OCI-LY3 (cell line): ENCODE data around the gene DLK1.

Experiments
- H2AFZ ChIP-seq: fragments of 200-600, 300-600 bp; shearing (Covaris generic); 2 replicates; pipeline ENCODE4 v1.6.0; 2014; ENCODE audit warnings: antibody characterized with exemption, low read depth, low read length
- H3K27ac ChIP-seq: fragments of 200-600, 300-600 bp; sonication (generic); 2 replicates; pipeline ENCODE4 v1.5.1; 2014; ENCODE audit warnings: mild to moderate bottlenecking, low read length, moderate library complexity, mixed read lengths
- H3K27me3 ChIP-seq: fragments of 200-600, 300-600 bp; sonication (generic); 2 replicates; pipeline ENCODE4 v1.6.1; 2014; ENCODE audit warnings: low read depth, low read length, mixed read lengths
- H3K36me3 ChIP-seq: fragments of 200-600, 300-600 bp; sonication (generic); replicated peaks from 2 replicates; pipeline ENCODE3; 2014; ENCODE audit warnings: low read depth, low read length, mixed read lengths
- H3K4me1 ChIP-seq: fragments of 300-600, 200-600 bp; sonication (generic); 2 replicates; pipeline ENCODE4 v1.6.1; 2014; ENCODE audit warnings: low read length, mixed read lengths
- H3K4me2 ChIP-seq: fragments of 200-600, 300-600 bp; sonication (generic); 2 replicates; pipeline ENCODE4 v1.6.1; 2014; ENCODE audit warnings: low read length, mixed read lengths
- H3K4me3 ChIP-seq: fragments of 300-600, 200-600 bp; sonication (generic); 2 replicates; pipeline ENCODE4 v1.5.1; 2014; ENCODE audit warnings: antibody characterized with exemption, mild to moderate bottlenecking, low read length, moderate library complexity
- H3K79me2 ChIP-seq: fragments of 300-600, 200-600 bp; shearing (Covaris generic); 2 replicates; pipeline ENCODE4 v1.6.1; 2014; ENCODE audit warnings: mild to moderate bottlenecking, low read length, mixed read lengths
- H3K9ac ChIP-seq: fragments of 300-600, 200-600 bp; shearing (Covaris generic); 2 replicates; pipeline ENCODE4 v1.6.0; 2014; ENCODE audit warnings: mild to moderate bottlenecking, low read length, moderate library complexity
- H3K9me3 ChIP-seq: fragments of 200-600, 300-600 bp; shearing (Covaris generic); 2 replicates; pipeline ENCODE4 v1.6.1; 2014; ENCODE audit warnings: low read length, mixed read lengths; ENCODE audit not compliant: insufficient read depth
- H4K20me1 ChIP-seq: fragments of 200-600, 300-600 bp; sonication (generic); 2 replicates; pipeline ENCODE4 v1.6.1; 2016; ENCODE audit warnings: low read length, mixed read lengths; ENCODE audit not compliant: insufficient read depth
- CTCF ChIP-seq: fragments of 200-600, 300-600 bp; sonication (generic); IDR thresholded peaks from 2 replicates; pipeline ENCODE4 v1.5.1; 2014; ENCODE audit warnings: antibody characterized with exemption, low read length, low read depth
- EZH2phosphoT487 ChIP-seq: fragments of 200-600 bp; shearing (Covaris generic); IDR thresholded peaks from 2 replicates; pipeline ENCODE4 v1.6.1; 2018; ENCODE audit warnings: antibody characterized with exemption, mixed run types, low read depth

Gene DLK1

DNA sequence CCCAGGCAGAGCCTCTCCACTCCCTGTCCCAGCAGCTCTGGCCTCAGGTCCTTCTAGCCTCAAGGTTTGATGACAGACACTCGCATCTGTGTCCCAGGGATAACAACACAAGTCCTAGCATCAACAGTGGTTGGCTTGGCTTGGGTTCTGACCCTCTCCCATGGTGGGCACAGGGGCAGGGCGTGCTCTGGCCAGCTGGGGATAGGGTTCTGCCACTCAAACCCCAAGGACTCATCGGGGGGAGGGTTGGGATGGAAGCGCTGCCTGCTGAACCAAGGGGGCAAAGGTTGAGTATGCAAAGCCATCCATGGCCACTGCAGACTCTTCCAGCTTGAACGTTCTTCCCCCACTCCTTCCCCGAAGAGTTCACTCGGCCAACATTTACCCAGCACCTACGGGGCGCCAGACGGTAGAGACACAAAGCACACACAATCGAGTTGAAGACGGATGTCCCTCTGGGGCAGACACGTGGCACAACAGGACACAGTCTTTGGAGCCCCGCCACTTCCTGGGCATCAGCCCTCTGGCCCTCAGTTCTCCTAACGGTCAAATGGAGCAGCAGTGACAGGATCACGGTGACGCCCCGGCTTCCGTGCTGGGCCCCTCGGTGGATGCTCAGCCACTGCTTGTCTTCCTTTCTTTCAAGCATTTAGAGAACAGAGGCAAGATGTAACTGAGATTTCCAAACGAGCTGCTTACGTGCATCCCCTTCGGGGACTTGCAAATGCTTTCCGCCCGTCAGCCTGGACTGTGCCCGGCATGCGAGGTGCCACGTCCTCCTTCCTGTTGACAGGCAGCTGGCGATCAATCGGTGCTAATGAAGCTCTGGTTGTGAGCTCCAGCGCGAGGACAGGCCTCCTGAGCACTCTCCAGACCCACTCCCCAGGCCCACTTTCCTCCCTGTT lies 42.6 kb downstream of the DLK1 start:
- no peak overlapping the region for H3K4me3 ChIP-seq
- H3K9me3 ChIP-seq = no peaks in the 10 kb centered on the region
- TF ChIP-seq EZH2phosphoT487 (no peak), CTCF (no peak)
- no peaks in the 10 kb centered on the region for H3K4me1 ChIP-seq
- no peaks in the 10 kb centered on the region for H3K36me3 ChIP-seq
- no peak overlapping the region for H3K9ac ChIP-seq
- H4K20me1 ChIP-seq = no peaks in the 10 kb centered on the region
- no peak overlapping the region for H3K27ac ChIP-seq
- H3K79me2 ChIP-seq = no peaks in the 10 kb centered on the region
- no peak overlapping the region for H2AFZ ChIP-seq
- no peak overlapping the region for H3K4me2 ChIP-seq
- 0 out of 2 replicates have a peak, but pooled peaks cover 3% of the 10 kb centered on the region for H3K27me3 ChIP-seq

DNA sequence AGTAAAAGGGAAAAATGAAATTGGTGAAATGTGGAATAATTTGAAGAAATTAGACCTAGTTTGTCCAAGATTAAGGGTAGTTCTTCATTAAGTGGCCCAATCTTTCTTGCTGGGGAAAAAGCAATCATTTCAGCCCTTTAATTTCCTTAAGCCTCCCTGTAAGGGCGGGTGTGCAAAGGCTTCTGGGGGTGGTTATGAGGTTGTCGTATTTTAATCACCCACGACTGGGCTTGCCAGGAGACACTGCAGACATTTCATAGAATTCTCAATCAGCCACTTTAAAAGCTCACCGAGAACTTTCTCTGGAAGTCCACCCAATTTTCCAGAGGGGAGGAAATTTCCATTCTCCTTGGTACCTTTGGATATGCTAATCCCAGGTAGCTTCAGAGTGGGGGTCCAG lies 43.4 kb downstream of the DLK1 start:
- no peak overlapping the region for H3K27ac ChIP-seq
- H3K36me3 ChIP-seq = no peaks in the 10 kb centered on the region
- no peak for TF ChIP-seq EZH2phosphoT487
- no peak for TF ChIP-seq CTCF
- no peak overlapping the region for H2AFZ ChIP-seq
- H4K20me1 ChIP-seq = no peaks in the 10 kb centered on the region
- peaks cover 6% of the 10 kb centered on the region; the same call in 1 of the 2 replicates for H3K27me3 ChIP-seq
- H3K4me1 ChIP-seq = no peaks in the 10 kb centered on the region
- no peak overlapping the region for H3K9ac ChIP-seq
- no peaks in the 10 kb centered on the region for H3K79me2 ChIP-seq
- no peaks in the 10 kb centered on the region for H3K9me3 ChIP-seq
- no peak overlapping the region for H3K4me2 ChIP-seq
- H3K4me3 ChIP-seq = no peak overlapping the region

DNA sequence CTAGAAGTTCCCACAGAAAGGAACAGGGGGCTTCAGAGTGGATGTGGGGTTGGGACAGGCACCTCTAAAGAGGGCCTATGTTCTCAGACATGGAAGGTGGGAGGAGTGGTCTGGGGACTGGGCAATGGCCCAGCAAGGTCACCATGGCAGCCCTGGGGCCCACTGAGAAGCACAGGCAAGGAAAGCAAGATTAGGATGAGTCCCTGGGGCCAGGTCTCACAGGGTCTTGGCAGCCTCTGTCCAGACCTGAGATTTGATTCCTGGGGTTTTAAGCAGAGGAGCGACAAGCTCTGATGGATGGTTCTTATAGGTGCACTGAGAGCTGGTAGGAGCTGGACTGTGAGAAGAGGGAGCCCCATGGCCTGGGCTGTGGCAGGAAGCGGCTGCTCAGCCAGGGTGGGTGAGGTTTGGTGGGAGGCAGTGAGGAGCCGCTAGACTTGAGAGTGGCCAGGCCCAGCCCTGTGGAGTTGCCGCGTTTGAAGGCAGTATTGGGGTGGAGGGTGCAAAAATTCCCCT lies 44.0 kb downstream of the DLK1 start:
- no peak overlapping the region for H3K27ac ChIP-seq
- H3K79me2 ChIP-seq = no peaks in the 10 kb centered on the region
- no peaks in the 10 kb centered on the region for H4K20me1 ChIP-seq
- no peak overlapping the region for H3K9ac ChIP-seq
- no peak overlapping the region for H2AFZ ChIP-seq
- TF ChIP-seq EZH2phosphoT487 (no peak), CTCF (no peak)
- H3K4me2 ChIP-seq = no peak overlapping the region
- no peaks in the 10 kb centered on the region for H3K36me3 ChIP-seq
- H3K9me3 ChIP-seq = no peaks in the 10 kb centered on the region
- H3K4me3 ChIP-seq = no peak overlapping the region
- no peaks in the 10 kb centered on the region for H3K4me1 ChIP-seq
- peaks cover 11% of the 10 kb centered on the region; the same call in 1 of the 2 replicates for H3K27me3 ChIP-seq

DNA sequence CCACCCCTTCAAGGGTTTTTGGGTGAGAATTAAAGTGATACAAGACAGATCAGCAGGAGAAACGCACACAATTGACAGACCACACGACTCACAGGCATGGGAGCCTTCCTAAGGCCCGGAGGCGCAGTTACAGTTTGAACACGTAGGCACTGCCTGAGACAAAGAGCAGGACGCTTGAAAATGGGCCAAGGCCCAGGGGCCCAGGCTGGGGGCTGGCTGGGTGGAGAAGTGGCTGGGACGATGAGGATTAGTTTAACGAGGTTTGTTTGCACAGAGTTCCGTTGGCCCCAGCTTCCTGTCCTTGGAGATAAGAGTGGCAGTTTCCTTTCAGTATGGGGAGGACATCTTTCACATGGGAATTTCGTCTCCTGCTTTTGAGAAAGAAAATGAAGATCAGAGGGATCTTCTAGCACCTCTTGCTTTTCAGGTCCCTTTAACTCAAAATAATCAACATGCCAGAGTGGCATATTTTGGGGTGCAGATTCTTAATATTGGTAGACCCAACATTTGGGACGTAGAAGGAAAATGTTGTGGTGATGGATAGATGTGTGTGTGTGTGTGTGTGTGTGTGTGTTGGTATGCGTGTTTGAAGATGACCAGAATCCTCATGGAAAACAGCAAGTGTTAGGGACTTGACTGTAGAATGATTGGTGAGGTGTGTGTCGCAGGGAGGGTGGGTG lies 44.6 kb downstream of the DLK1 start:
- H3K27me3 ChIP-seq = peaks cover 11% of the 10 kb centered on the region; the same call in 1 of the 2 replicates
- H3K79me2 ChIP-seq = no peaks in the 10 kb centered on the region
- no peak overlapping the region for H3K9ac ChIP-seq
- no peak overlapping the region for H3K27ac ChIP-seq
- TF ChIP-seq CTCF (no peak), EZH2phosphoT487 (no peak)
- no peaks in the 10 kb centered on the region for H3K36me3 ChIP-seq
- H2AFZ ChIP-seq = no peak overlapping the region
- no peaks in the 10 kb centered on the region for H3K4me1 ChIP-seq
- H3K4me2 ChIP-seq = no peak overlapping the region
- H4K20me1 ChIP-seq = no peaks in the 10 kb centered on the region
- H3K4me3 ChIP-seq = no peak overlapping the region
- H3K9me3 ChIP-seq = no peaks in the 10 kb centered on the region
